HK-2 (cell line): Measurements from ENCODE around the gene TSPAN4.
A peak's percentile ranks its signal among the peaks of the same experiment; 100 is the strongest.

Experiments used
- DNase-seq: peaks from one replicate; pipeline ENCODE4 v3.0.0-alpha.2; 2018; ENCODE audit not compliant: unreplicated experiment

Gene TSPAN4

GRCh38 chr11:842370-843002 lies at the start of gene TSPAN4, which contains the start of gene POLR2L:
TSPAN4 (plus strand) TSS chr11:842852; CDS start chr11:850305, 7,453 bp downstream.
POLR2L (minus strand) TSS chr11:842529; CDS start chr11:842508, 21 bp downstream.
- DNase-seq: peak; percentile 85

GRCh38 chr11:792873-793272 lies 49.8 kb upstream of the TSPAN4 start:
- DNase-seq: no peak

- no peak for DNase-seq
Observed at GRCh38 chr11:793556-793955, 49.1 kb upstream of the TSPAN4 start.

GRCh38 chr11:794013-794765 lies 48.5 kb upstream of the TSPAN4 start:
- DNase-seq: no peak

GRCh38 chr11:794766-795633 lies 47.7 kb upstream of the TSPAN4 start:
- no peak for DNase-seq

GRCh38 chr11:795634-796564 lies 46.8 kb upstream of the TSPAN4 start:
- peak; percentile 90 for DNase-seq

- no peak for DNase-seq
Observed at GRCh38 chr11:796565-797295, 45.9 kb upstream of the TSPAN4 start.

GRCh38 chr11:797296-798092 lies 45.2 kb upstream of the TSPAN4 start:
- peak; percentile 70 for DNase-seq

- peak; percentile 67 for DNase-seq
Observed at GRCh38 chr11:798093-798713, 44.4 kb upstream of the TSPAN4 start, which contains the start of gene SLC25A22. SLC25A22 (minus strand) TSS chr11:798281; CDS start chr11:795006, 3,275 bp downstream.

GRCh38 chr11:799641-800316 lies 42.9 kb upstream of the TSPAN4 start:
- DNase-seq: no peak

- no peak for DNase-seq
Observed at GRCh38 chr11:800473-800872, 42.2 kb upstream of the TSPAN4 start.

- DNase-seq: no peak
Observed at GRCh38 chr11:801097-801780, 41.4 kb upstream of the TSPAN4 start.

GRCh38 chr11:802018-802617 lies 40.5 kb upstream of the TSPAN4 start:
- no peak for DNase-seq

GRCh38 chr11:802693-803466 lies 39.8 kb upstream of the TSPAN4 start:
- no peak for DNase-seq

GRCh38 chr11:803467-803742 lies 39.2 kb upstream of the TSPAN4 start:
- no peak for DNase-seq

GRCh38 chr11:803770-804598 lies 38.7 kb upstream of the TSPAN4 start:
- no peak for DNase-seq
